DND-41 (cell line): ENCODE data around the gene SART3.

ENCODE experiments used
- ATAC-seq: fragments of 200-7000 bp; cut with Tn5 transposase; 3 replicates; pipeline ENCODE4 v1.9.1; 2021; ENCODE audit warnings: low read depth; ENCODE audit not compliant: insufficient read depth
- DNase-seq: peaks from one replicate; pipeline ENCODE4 v3.0.0-alpha.2; 2020
- H2AFZ ChIP-seq: 2 replicates; pipeline ENCODE4 v1.6.0; 2012; ENCODE audit warnings: low read depth, low read length
- H3K27ac ChIP-seq: 2 replicates; pipeline ENCODE4 v1.5.1; 2012; ENCODE audit warnings: low read length, inconsistent platforms
- H3K27me3 ChIP-seq: fragments of 200-600 bp; sonication (generic); 2 replicates; pipeline ENCODE4 v1.6.0; 2012; ENCODE audit warnings: low read length, mild to moderate bottlenecking, inconsistent platforms; ENCODE audit not compliant: insufficient read depth, poor library complexity
- H3K36me3 ChIP-seq: 2 replicates; pipeline ENCODE4 v1.5.1; 2012; ENCODE audit warnings: low read length, inconsistent platforms; ENCODE audit not compliant: insufficient read depth
- H3K4me1 ChIP-seq: 2 replicates; pipeline ENCODE4 v1.5.1; 2012; ENCODE audit warnings: mild to moderate bottlenecking, low read length; ENCODE audit not compliant: insufficient read depth
- H3K4me2 ChIP-seq: 2 replicates; pipeline ENCODE4 v1.6.0; 2012; ENCODE audit warnings: mild to moderate bottlenecking, moderate library complexity, low read length, inconsistent platforms; ENCODE audit not compliant: insufficient read depth
- H3K4me3 ChIP-seq, 2 experiments: fragments of 200-600 bp in 1 of 2; shearing (Covaris generic) in 1 of 2; 2 replicates each; pipeline ENCODE4 v1.5.1; 2012 to 2016; ENCODE audit warnings: inconsistent platforms in 2 of 2, low read length in 2 of 2, mild to moderate bottlenecking in 2 of 2, low read depth in 1 of 2, moderate library complexity in 1 of 2
- H3K79me2 ChIP-seq: 2 replicates; pipeline ENCODE4 v1.6.0; 2012; ENCODE audit warnings: low read length, inconsistent platforms; ENCODE audit not compliant: insufficient read depth
- H3K9ac ChIP-seq: 2 replicates; pipeline ENCODE4 v1.6.0; 2012; ENCODE audit warnings: low read depth, mild to moderate bottlenecking, inconsistent platforms, low read length, moderate library complexity
- H3K9me3 ChIP-seq: 2 replicates; pipeline ENCODE4 v1.5.1; 2012; ENCODE audit warnings: low read length, moderate library complexity, mild to moderate bottlenecking, inconsistent platforms; ENCODE audit not compliant: insufficient read depth, severe bottlenecking
- H4K20me1 ChIP-seq: 2 replicates; pipeline ENCODE4 v1.6.0; 2012; ENCODE audit warnings: low read length; ENCODE audit not compliant: insufficient read depth
- CTCF ChIP-seq: IDR thresholded peaks from 2 replicates; pipeline ENCODE4 v1.5.1; 2012; ENCODE audit warnings: borderline replicate concordance, low read length, moderate library complexity, mild to moderate bottlenecking; ENCODE audit not compliant: poor library complexity, severe bottlenecking; ENCODE audit errors: extremely low read depth
- EZH2 ChIP-seq: IDR thresholded peaks from 3 replicates; pipeline ENCODE4 v1.6.1; 2012; ENCODE audit warnings: borderline replicate concordance, low read depth, mild to moderate bottlenecking, moderate library complexity, low read length, inconsistent platforms; ENCODE audit not compliant: severe bottlenecking

Gene SART3

GRCh38 chr12:108567406-108568337 lies 6.7 kb upstream of the SART3 start:
- no peaks in the 10 kb centered on the region for H3K9me3 ChIP-seq
- no peaks in the 10 kb centered on the region for H4K20me1 ChIP-seq
- peaks cover 15% of the 10 kb centered on the region for H3K79me2 ChIP-seq
- TF ChIP-seq EZH2 = no peak
- no peak for TF ChIP-seq CTCF
- no peak for ATAC-seq
- H3K36me3 ChIP-seq = peaks cover 50% of the 10 kb centered on the region
- H3K9ac ChIP-seq = no peak overlapping the region
- H3K4me3 ChIP-seq = no peak overlapping the region
- no peak for DNase-seq
- H3K4me1 ChIP-seq = peaks cover 36% of the 10 kb centered on the region
- H2AFZ ChIP-seq = no peak overlapping the region
- H3K27ac ChIP-seq = no peak overlapping the region
- H3K4me2 ChIP-seq = no peak overlapping the region
- H3K27me3 ChIP-seq = no peaks in the 10 kb centered on the region

- no peaks in the 10 kb centered on the region for H3K27me3 ChIP-seq
- H3K36me3 ChIP-seq = peaks cover 50% of the 10 kb centered on the region
- peak overlapping the region; percentile 46; the same call in 1 of the 2 replicates for H3K27ac ChIP-seq
- no peak overlapping the region for H3K4me2 ChIP-seq
- no peak overlapping the region for H3K9ac ChIP-seq
- TF ChIP-seq CTCF (no peak), EZH2 (no peak)
- H2AFZ ChIP-seq = no peak overlapping the region
- H3K79me2 ChIP-seq = peaks cover 22% of the 10 kb centered on the region
- DNase-seq (no peak), ATAC-seq (no peak)
- H3K9me3 ChIP-seq = no peaks in the 10 kb centered on the region
- H3K4me1 ChIP-seq = peaks cover 40% of the 10 kb centered on the region
- no peaks in the 10 kb centered on the region for H4K20me1 ChIP-seq
- H3K4me3 ChIP-seq = no peak overlapping the region
Observed at GRCh38 chr12:108566452-108566851, 5.5 kb upstream of the SART3 start.

DNA sequence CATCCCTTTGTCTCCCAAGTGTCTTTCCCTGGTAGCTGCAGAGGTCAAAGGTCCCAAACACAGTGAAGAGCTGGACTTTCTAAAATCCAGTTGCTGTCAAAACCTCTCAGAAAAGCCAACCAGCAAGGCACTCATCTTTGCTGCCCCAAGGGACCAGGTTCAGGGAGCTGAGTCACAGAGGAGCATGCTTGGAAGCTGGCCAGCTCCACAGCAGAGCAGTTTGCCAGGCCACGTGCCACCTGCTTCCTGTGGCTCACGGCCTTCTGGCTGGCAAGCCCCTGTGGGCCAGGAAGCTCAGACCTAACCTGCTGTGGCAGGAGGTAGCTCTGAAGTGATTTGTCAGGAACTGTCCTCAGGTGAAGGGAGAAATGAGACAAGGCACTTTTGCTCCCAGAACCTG lies 5.0 kb upstream of the SART3 start:
- Histone ChIP-seq H4K20me1 (no peaks in the 10 kb centered on the region), H3K27ac (peak overlapping the region; percentile 46; the same call in 1 of the 2 replicates), H3K4me2 (no peak overlapping the region), H3K27me3 (no peaks in the 10 kb centered on the region), H3K4me3 (no peak overlapping the region), H3K4me1 (peaks cover 40% of the 10 kb centered on the region), H2AFZ (no peak overlapping the region), H3K36me3 (peaks cover 50% of the 10 kb centered on the region), H3K9me3 (no peaks in the 10 kb centered on the region), H3K79me2 (peaks cover 24% of the 10 kb centered on the region), H3K9ac (no peak overlapping the region)
- ATAC-seq (no peak; the same call in 2 of the 3 replicates), DNase-seq (peak; percentile 74)
- TF ChIP-seq EZH2 = no peak
- TF ChIP-seq CTCF = no peak
